OCI-LY7 (cell line): ENCODE data around the gene SLC2A4RG. TPM values are rescaled to one million over a fixed set of nuclear protein-coding genes. Genes with fewer than 3 reads are reported as not detected.

Experiments
- BruUV-seq: library from RNA; stranded (reverse); fragments of 400-500 nt; replicated peaks from 2 replicates; lab custom pipeline; 2021; lab: Mats Ljungman, UMichigan
- CTCF ChIA-PET: fragments of 300-600 bp; sonication (Branson Sonifier 250); formaldehyde crosslinking; loops from one replicate; lab custom pipeline; 2022; ENCODE audit warnings: antibody characterized with exemption; ENCODE audit not compliant: unreplicated experiment; lab: Charles Lee
- POLR2A ChIA-PET: fragments of 300-600 bp; sonication (Branson Sonifier 250); formaldehyde crosslinking; loops from one replicate; lab custom pipeline; 2022; ENCODE audit warnings: antibody characterized with exemption; lab: Charles Lee
- DNase-seq: peaks from one replicate; pipeline ENCODE4 v3.0.0-alpha.2; 2015; ENCODE audit warnings: low spot score
- H2AFZ ChIP-seq: fragments of 200-600 bp; sonication (generic), shearing (Covaris generic); 2 replicates; pipeline ENCODE4 v1.6.1; 2014; ENCODE audit warnings: mild to moderate bottlenecking, antibody characterized with exemption, low read length, moderate library complexity
- H3K27ac ChIP-seq: fragments of 200-600 bp; sonication (generic); 2 replicates; pipeline ENCODE4 v1.5.1; 2014; ENCODE audit warnings: mixed run types, low read depth, mild to moderate bottlenecking, moderate library complexity, low read length, inconsistent platforms; ENCODE audit not compliant: poor library complexity, severe bottlenecking
- H3K36me3 ChIP-seq: fragments of 200-600 bp; sonication (generic); 2 replicates; pipeline ENCODE4 v1.6.1; 2014; ENCODE audit warnings: mild to moderate bottlenecking, antibody characterized with exemption, low read length, moderate library complexity, mixed read lengths; ENCODE audit not compliant: insufficient read depth
- H3K4me1 ChIP-seq: fragments of 200-600 bp; sonication (generic); 2 replicates; pipeline ENCODE4 v1.5.1; 2014; ENCODE audit warnings: mild to moderate bottlenecking, low read length; ENCODE audit not compliant: insufficient read depth, poor library complexity, severe bottlenecking
- H3K4me2 ChIP-seq: fragments of 200-600 bp; sonication (generic); 2 replicates; pipeline ENCODE4 v1.6.1; 2014; ENCODE audit warnings: mild to moderate bottlenecking, low read length
- H3K4me3 ChIP-seq: fragments of 200-600 bp; sonication (generic); 2 replicates; pipeline ENCODE4 v1.5.1; 2014; ENCODE audit warnings: mild to moderate bottlenecking, low read depth, low read length; ENCODE audit not compliant: poor library complexity, severe bottlenecking
- H3K79me2 ChIP-seq: fragments of 200-600 bp; sonication (generic); 2 replicates; pipeline ENCODE4 v1.6.1; 2016; ENCODE audit warnings: low read depth, mild to moderate bottlenecking, low read length, moderate library complexity, mixed read lengths; ENCODE audit not compliant: insufficient read depth
- H3K9me2 ChIP-seq: fragments of 200-600 bp; sonication (generic); 2 replicates; pipeline ENCODE4 v1.6.1; 2016; ENCODE audit warnings: mild to moderate bottlenecking, low read length, mixed read lengths; ENCODE audit not compliant: insufficient read depth
- H3K9me3 ChIP-seq: fragments of 200-600 bp; sonication (generic); 2 replicates; pipeline ENCODE4 v1.6.1; 2014; ENCODE audit warnings: mild to moderate bottlenecking, mixed run types, low read length, mixed read lengths
- H4K20me1 ChIP-seq: fragments of 200-600 bp; sonication (generic); 2 replicates; pipeline ENCODE4 v1.6.1; 2014; ENCODE audit warnings: mild to moderate bottlenecking, antibody characterized with exemption, low read length, moderate library complexity, mixed read lengths; ENCODE audit not compliant: insufficient read depth
- CTCF ChIP-seq: fragments of 200-600 bp; sonication (generic); conservative IDR thresholded peaks from 2 replicates; pipeline ENCODE4 v1.5.1; 2014; ENCODE audit warnings: mild to moderate bottlenecking, antibody characterized with exemption, low read length, moderate library complexity, mixed read lengths
- EZH2phosphoT487 ChIP-seq: fragments of 200-600 bp; sonication (generic); IDR thresholded peaks from 2 replicates; pipeline ENCODE4 v1.6.1; 2018; ENCODE audit warnings: low read depth, borderline replicate concordance, mild to moderate bottlenecking, mixed run types, antibody characterized with exemption, low read length, moderate library complexity, mixed read lengths
- intact Hi-C: fragments of 100-400 bp; cut with micrococcal nuclease; formaldehyde crosslinking; loops from one replicate; pipeline ENCODE4 v1.10.0; 2022; ENCODE audit not compliant: unreplicated experiment
- total RNA-seq, 2 experiments: library from RNA; depleted of rRNA in 1 of 2; stranded (reverse); fragments of >200 nt in 1 of 2; shearing (Covaris generic) in 1 of 2; gene quantifications; 2 replicates each; pipeline ENCODE4 v1.2.3, GENCODE V29; 2014 to 2022

SLC2A4RG gene
- total RNA-seq, 2 experiments from 2014 or later, result 77.9 to 113 TPM

- Histone ChIP-seq H3K9me3 (no peaks in the 10 kb centered on the region), H3K4me2 (no peak overlapping the region), H3K27ac (no peak overlapping the region), H3K4me1 (no peaks in the 10 kb centered on the region), H4K20me1 (no peaks in the 10 kb centered on the region), H3K79me2 (no peaks in the 10 kb centered on the region), H3K4me3 (no peak overlapping the region), H3K9me2 (no peaks in the 10 kb centered on the region), H2AFZ (no peak overlapping the region), H3K36me3 (no peaks in the 10 kb centered on the region)
- CTCF ChIA-PET, result no interaction called here
- intact Hi-C loops, result no loop called here
- no peak for TF ChIP-seq EZH2phosphoT487
- TF ChIP-seq CTCF, result no peak
- POLR2A ChIA-PET, result no interaction called here
- DNase-seq, result no peak
- BruUV-seq, result no TSS peak
Observed at GRCh38 chr20:63771046-63771707, 31.6 kb downstream of the SLC2A4RG start.

GRCh38 chr20:63772781-63773518 lies 33.4 kb downstream of the SLC2A4RG start:
- CTCF ChIA-PET, result no interaction called here
- H3K9me2 ChIP-seq, result no peaks in the 10 kb centered on the region
- H4K20me1 ChIP-seq, result no peaks in the 10 kb centered on the region
- intact Hi-C loops, result no loop called here
- H3K4me1 ChIP-seq, result no peaks in the 10 kb centered on the region
- H3K79me2 ChIP-seq, result no peaks in the 10 kb centered on the region
- no peak overlapping the region for H3K4me2 ChIP-seq
- no peak for DNase-seq
- no TSS peak for BruUV-seq
- no peak overlapping the region for H3K27ac ChIP-seq
- H3K4me3 ChIP-seq, result no peak overlapping the region
- H2AFZ ChIP-seq, result no peak overlapping the region
- no peaks in the 10 kb centered on the region for H3K36me3 ChIP-seq
- POLR2A ChIA-PET, result no interaction called here
- TF ChIP-seq EZH2phosphoT487, result no peak
- TF ChIP-seq CTCF, result no peak
- H3K9me3 ChIP-seq, result no peaks in the 10 kb centered on the region
